AG20443 (cell line): ENCODE measurements around the gene TMPO.
"Not testable (repeated sequence)": the region's sequence is repeated elsewhere in the genome, so short reads cannot be mapped to it uniquely, and the experiment has no call there.

Experiments
- DNase-seq: peaks from one replicate; pipeline ENCODE4 v3.0.0; 2012; ENCODE audit warnings: low spot score, mixed read lengths

TMPO gene

GRCh38 chr12:98579347-98579746 is 64.0 kb downstream of the TMPO start:
- no peak for DNase-seq

- DNase-seq: no peak
Observed at GRCh38 chr12:98579835-98580234, 64.4 kb downstream of the TMPO start.

- no peak for DNase-seq
Observed at GRCh38 chr12:98580695-98581094, 65.3 kb downstream of the TMPO start.

DNA sequence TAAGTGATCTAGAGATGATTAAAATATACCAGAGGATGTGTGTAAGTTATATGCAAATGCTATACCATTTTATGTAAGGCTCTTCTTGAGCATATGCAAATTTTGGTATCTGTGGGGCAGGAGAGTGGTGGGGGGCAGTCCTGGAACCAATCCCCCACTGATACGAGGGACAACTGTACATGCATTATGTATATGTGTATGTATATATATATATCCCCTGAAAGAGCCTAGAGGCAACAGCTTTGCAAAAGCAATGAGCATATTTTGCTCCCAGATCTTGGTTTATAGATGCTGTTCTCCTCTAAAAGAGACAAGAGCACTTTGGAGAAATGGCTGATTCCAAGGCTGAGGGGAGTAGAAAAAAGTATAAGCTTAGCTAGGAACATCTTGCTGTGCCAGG is 65.7 kb downstream of the TMPO start:
- no peak for DNase-seq

- DNase-seq: no peak
Observed at GRCh38 chr12:98582093-98582492, 66.7 kb downstream of the TMPO start.

DNA sequence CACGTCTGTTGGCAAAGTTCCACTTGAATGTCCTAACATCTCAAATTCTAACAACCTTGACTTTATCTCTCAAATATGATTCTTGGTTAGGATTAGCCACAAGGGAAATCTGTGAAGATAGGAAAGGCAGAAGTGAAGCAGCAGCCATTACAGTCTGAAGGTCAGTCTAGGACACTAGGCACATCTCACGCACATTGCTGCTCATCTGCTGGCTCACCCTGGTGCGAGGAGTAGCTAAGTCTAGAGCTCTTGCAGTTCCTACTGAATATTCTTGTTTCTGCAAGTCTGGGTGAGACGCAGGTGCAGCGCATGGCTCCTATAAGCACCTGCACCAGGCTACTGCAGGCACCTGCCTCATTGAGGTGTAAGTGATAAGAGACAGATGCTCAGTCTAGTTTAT is 71.7 kb downstream of the TMPO start:
- DNase-seq: no peak

- no peak for DNase-seq
Observed at GRCh38 chr12:98591209-98591608, 75.8 kb downstream of the TMPO start.

DNA sequence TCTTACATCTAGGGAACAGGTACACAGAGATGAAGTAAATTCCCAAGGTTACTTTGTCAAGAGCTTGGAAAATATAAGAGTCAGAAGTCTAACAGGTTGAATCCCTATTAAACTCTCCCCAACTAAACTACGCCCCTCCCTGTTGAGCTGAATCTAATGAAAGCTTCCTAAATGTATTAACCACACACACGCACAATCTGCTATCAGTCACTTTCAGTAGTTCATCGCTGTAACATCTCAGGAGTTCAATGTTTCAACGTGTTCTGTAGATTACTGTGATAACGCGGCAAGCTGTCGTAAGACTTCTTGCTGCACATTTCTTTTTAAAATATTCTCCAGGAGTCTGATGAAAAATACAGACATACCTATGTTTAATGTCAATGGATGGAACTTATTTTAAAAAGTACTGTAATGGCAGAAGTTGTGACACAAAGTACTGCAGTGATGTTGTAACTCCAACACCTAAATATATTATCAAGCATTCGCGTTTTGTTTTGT is 77.5 kb downstream of the TMPO start:
- no peak for DNase-seq

GRCh38 chr12:98593351-98594049 is 78.1 kb downstream of the TMPO start, which contains the start of gene SLC25A3:
Gene SLC25A3, plus strand, starts transcription at chr12:98593686. Its CDS starts 293 bp downstream, at chr12:98593979.
- peak; percentile 99 for DNase-seq

DNA sequence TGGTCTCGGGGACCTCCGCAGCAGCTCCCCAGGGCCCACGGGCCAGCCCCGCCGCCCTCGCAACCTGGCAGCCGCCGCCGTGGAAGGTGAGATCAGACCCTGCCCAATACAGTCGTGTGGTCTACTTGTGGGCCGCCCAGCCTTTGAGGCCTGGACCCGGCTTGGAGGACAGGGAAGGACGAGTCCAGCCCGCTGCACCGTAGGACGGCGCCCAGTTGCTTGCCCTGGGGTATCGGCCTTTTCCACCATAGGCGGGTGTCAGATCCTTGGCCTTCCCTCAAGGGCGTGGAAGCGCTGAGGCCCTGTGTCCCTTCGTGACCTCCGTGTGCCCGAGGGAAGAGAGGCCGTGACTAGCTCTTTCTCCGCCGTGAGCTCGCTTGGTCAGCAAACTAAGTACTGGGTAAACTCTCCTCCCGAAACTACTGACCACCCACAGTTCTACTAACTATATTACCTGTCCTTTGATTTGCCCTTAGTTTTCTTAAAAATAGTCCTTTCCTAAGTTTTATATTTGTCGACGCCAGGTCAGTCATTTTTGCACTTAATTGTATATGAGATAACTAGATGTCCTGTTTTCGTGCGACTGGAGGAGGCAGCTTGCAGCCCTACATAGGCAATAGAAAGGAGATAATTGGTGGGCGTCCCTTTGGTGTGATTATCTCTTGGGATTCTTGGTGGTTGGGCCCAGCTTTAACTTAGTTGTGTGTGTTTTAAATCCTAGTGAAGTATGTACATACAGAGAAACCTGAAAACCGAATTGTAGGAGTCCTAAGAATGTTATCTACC is 78.9 kb downstream of the TMPO start:
- peak; percentile 40 for DNase-seq

DNA sequence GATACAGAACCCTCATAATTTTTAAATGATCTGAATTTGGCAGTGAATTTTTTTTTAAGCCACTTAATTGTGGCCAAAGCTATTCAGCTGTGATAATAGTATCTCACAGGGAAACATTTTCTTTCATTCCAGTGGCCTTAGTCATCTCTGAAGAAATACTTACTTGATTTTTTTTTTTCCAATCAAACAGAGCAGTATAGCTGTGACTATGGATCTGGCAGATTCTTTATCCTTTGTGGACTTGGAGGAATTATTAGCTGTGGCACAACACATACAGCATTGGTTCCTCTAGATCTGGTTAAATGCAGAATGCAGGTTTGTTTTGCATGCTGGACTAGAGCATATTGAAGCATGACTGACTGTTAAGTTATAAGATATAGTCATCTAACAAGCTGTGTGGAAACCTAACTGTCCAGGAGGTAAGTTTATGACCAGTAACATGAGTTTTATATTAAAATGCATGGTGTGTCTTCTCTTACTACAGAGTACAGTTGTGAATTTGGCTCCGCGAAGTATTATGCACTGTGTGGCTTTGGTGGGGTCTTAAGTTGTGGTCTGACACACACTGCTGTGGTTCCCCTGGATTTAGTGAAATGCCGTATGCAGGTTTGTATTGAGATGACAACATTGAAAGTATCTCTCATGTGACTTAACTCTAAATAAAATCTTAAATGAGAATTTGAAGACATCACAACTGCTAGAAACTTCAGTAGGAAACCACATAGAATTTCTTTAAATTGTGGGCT is 80.0 kb downstream of the TMPO start:
- DNase-seq: peak; percentile 27

GRCh38 chr12:98597313-98597712 is 81.9 kb downstream of the TMPO start:
- DNase-seq: not testable (repeated sequence)
